Ureter (tissue), 1 donor: ENCODE data around the gene ZNF24. TPM values are rescaled to one million over a fixed set of nuclear protein-coding genes. Genes with fewer than 3 reads are reported as not detected.

Experiments
- DNase-seq: peaks from one replicate; pipeline ENCODE4 v3.0.0-alpha.2; 2020; ENCODE audit warnings: low spot score
- total RNA-seq: library from RNA; stranded (reverse); gene quantifications from one replicate; pipeline ENCODE4 v1.2.4, GENCODE V29; 2023
- donor health status: DM: yes; HTN: yes; CAD: no.

The ZNF24 gene
- total RNA-seq, result 53.2 TPM

- peak; percentile 96 for DNase-seq
Observed at GRCh38 chr18:35343936-35344735, at the start of gene ZNF24. Gene ZNF24, minus strand, starts transcription at chr18:35344420. Its CDS starts 3,770 bp downstream, at chr18:35340650.

- DNase-seq, result no peak
Observed at GRCh38 chr18:35393716-35394115, 49.5 kb upstream of the ZNF24 start.

GRCh38 chr18:35392375-35392774 lies 48.2 kb upstream of the ZNF24 start:
- DNase-seq, result no peak

GRCh38 chr18:35390951-35391700 lies 46.9 kb upstream of the ZNF24 start:
- no peak for DNase-seq

GRCh38 chr18:35389095-35389618 lies 44.9 kb upstream of the ZNF24 start:
- DNase-seq, result no peak

- DNase-seq, result no peak
Observed at GRCh38 chr18:35387152-35387571, 42.9 kb upstream of the ZNF24 start.

GRCh38 chr18:35386600-35387100 lies 42.4 kb upstream of the ZNF24 start:
- DNase-seq, result peak; percentile 71

GRCh38 chr18:35383136-35383535 lies 38.9 kb upstream of the ZNF24 start:
- no peak for DNase-seq

- no peak for DNase-seq
Observed at GRCh38 chr18:35379421-35379820, 35.2 kb upstream of the ZNF24 start.

GRCh38 chr18:35378574-35378896 lies 34.3 kb upstream of the ZNF24 start:
- DNase-seq, result no peak

- no peak for DNase-seq
Observed at GRCh38 chr18:35377875-35378573, 33.8 kb upstream of the ZNF24 start.

GRCh38 chr18:35376742-35377695 lies 32.8 kb upstream of the ZNF24 start, which contains the start of gene ZNF396:
Gene ZNF396, minus strand, starts transcription at chr18:35377337. Its CDS starts 3,045 bp downstream, at chr18:35374292.
- DNase-seq, result peak; percentile 86

- DNase-seq, result no peak
Observed at GRCh38 chr18:35376393-35376741, 32.1 kb upstream of the ZNF24 start.

- no peak for DNase-seq
Observed at GRCh38 chr18:35374708-35375107, 30.5 kb upstream of the ZNF24 start.

GRCh38 chr18:35371412-35372195 lies 27.4 kb upstream of the ZNF24 start:
- no peak for DNase-seq

GRCh38 chr18:35369126-35369525 lies 24.9 kb upstream of the ZNF24 start:
- DNase-seq, result no peak

- DNase-seq, result no peak
Observed at GRCh38 chr18:35368595-35368994, 24.4 kb upstream of the ZNF24 start.

- no peak for DNase-seq
Observed at GRCh38 chr18:35362531-35362930, 18.3 kb upstream of the ZNF24 start.

GRCh38 chr18:35361570-35362321 lies 17.5 kb upstream of the ZNF24 start:
- no peak for DNase-seq
